GM10266 (cell line): ENCODE data around the gene TMEM229B.

Source experiments
- DNase-seq: peaks from one replicate; pipeline ENCODE4 v3.0.0; 2012; ENCODE audit errors: extremely low spot score
- TF ChIP-seq, protein P1 (sequence below): IDR thresholded peaks from 2 replicates; pipeline ENCODE4 v1.5.1; 2012; ENCODE audit warnings: mild to moderate bottlenecking, low read depth; ENCODE audit not compliant: control insufficient read depth, insufficient read depth; ENCODE audit errors: missing control alignments

The TMEM229B gene

DNA sequence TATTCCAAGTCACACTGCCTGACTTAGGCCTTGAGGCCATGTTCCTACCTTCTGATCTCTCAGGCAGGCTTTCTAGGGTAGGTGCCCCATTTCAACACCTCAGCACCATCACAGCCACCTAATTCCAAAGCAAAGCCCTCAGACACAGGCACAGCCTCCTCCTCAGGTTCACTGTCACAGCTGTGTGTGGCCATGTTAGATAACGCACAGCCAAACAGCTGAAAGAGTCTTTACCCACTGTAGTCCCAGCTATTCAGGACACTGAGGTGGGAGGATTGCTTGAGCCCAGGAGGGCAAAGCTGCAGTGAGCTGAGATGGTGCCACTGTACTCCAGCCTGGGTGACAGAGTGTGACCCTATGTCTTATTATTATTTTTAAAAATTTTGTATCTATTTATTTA, 7.3 kb upstream of the TMEM229B start:
- no peak for DNase-seq
- TF ChIP-seq, protein P1, sequence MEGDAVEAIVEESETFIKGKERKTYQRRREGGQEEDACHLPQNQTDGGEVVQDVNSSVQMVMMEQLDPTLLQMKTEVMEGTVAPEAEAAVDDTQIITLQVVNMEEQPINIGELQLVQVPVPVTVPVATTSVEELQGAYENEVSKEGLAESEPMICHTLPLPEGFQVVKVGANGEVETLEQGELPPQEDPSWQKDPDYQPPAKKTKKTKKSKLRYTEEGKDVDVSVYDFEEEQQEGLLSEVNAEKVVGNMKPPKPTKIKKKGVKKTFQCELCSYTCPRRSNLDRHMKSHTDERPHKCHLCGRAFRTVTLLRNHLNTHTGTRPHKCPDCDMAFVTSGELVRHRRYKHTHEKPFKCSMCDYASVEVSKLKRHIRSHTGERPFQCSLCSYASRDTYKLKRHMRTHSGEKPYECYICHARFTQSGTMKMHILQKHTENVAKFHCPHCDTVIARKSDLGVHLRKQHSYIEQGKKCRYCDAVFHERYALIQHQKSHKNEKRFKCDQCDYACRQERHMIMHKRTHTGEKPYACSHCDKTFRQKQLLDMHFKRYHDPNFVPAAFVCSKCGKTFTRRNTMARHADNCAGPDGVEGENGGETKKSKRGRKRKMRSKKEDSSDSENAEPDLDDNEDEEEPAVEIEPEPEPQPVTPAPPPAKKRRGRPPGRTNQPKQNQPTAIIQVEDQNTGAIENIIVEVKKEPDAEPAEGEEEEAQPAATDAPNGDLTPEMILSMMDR, result no peak

DNA sequence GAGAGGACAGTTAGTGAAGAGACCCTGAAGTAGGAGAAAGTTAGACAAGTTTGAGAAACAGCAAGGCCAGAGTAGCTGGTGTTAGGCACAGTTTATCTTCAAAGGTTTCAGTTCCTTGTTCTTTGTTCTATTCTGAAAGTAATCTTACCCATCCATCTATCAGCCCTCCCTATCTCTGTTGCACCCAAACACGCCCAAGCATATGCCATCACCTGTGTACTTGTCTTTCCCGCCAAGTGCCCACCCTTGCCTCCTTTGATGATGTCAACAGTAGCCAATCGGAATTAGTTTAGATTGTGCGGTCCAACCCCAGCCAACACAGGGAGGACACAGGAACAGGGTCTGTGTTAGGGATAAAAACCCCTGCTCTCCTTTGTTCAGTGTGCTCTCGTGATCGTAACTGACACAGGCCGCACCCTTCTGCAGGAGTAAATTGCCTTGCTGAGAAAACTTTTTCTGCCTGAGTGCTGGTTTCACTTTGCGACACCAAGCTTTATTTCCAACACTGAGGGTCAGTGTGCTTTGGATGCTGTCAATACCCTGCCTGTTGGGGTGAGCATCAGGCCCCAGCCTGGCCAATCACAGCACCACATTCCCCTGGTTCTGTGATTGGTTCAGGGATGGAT, 4.7 kb upstream of the TMEM229B start:
- no peak for DNase-seq
- TF ChIP-seq, protein P1, result no peak

DNA sequence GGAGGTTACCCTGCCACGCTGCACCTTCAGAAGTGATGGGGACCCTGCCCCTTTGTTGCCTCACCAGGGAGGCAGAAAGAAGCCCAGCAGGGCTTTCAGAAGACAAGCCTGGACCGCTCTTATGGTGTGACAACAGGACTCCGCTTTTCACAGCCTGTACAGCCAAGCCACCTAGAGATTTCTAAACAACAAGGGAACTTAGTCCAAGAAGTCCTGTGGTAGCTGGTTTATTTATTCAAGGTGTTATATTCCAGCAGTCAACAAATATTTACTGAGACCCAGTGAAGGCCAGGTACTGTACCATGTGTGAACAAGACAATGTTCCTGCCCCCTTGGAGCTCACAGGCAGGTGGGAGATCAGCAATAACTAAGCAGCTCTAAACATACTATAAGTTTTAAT, 4.0 kb upstream of the TMEM229B start:
- TF ChIP-seq, protein P1, result no peak
- no peak for DNase-seq

GRCh38 chr14:67491741-67492507, 3.4 kb upstream of the TMEM229B start:
- TF ChIP-seq, protein P1, result no peak
- no peak for DNase-seq

DNA sequence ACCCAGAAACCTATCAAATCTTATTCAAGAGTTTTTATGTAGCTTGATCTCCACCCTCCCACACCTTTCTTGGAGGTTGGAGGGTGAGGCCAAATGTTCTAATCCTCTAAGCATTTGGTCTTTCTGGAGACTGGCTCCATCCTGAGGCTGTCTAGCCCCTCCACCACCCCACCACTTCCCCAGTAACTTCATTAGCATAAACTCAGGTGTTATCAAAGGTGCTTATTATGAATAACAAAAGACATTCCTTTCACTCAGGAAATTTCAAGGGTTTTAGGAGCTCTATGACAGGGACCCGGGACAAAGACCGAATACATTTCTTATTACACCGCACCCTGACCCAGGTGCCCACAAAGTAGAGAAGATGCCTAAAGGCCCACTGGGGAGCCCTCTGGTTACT, 2.8 kb upstream of the TMEM229B start:
- TF ChIP-seq, protein P1, result no peak
- no peak for DNase-seq

DNA sequence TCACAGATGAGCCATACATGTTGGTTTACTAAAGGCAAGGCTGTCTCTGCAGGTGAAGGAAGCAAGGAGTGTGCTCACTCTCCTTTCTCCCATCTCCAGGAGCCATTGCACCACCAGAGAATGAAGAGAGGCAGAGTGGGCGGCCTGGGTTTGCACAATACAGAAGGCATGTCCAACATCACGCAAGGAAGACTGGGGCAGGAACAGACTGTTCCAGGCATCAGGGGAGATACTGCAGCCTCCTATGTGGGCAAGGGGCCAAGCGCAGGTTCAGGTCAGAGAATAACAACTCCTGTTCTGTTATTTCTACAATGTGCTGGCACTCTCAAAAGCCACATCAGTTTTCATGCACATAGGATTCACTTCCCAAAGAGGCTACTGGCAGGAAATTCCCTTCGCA, 1.7 kb upstream of the TMEM229B start:
- TF ChIP-seq, protein P1, result no peak
- no peak for DNase-seq

DNA sequence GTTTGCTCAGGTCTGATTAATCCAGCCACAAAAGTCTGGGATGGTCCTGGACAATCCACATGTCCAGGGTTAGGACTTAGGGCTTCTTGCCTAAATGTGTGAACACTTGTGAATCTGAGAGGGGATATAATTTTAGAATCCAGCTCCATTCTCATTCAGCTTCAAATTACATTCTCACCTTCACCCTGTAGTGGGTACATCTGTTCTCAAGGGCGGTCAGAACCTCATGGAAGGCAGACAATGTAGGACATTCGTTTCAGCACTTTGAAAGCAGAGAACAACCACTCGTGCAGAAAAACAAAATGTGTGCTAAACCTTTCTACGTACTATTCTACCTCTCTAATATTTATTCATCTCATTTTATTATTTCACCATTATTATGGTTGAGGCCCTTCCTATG, 1.2 kb downstream of the TMEM229B start:
- no peak for DNase-seq

More for the DNA sequence above, 1.2 kb downstream of the TMEM229B start:
- TF ChIP-seq, protein P1, result no peak
